Ramos (cell line): Measurements from ENCODE around the gene FCER1G.

Experiments used
- in situ Hi-C: fragments of 300-500 bp; cut with MboI; formaldehyde crosslinking; loops from one replicate; pipeline ENCODE4 v1.14.3; 2022; ENCODE audit warnings: low sequenced_read_pairs; ENCODE audit not compliant: unreplicated experiment

The FCER1G gene

GRCh38 chr1:161215076-161215475 lies at the start of gene FCER1G:
Gene FCER1G (plus strand): TSS chr1:161215295. CDS start chr1:161215322, 27 bp downstream.
- in situ Hi-C loops, result loop anchor here (25.0 kb wide), 1 partner anchor 497 kb away; the partner anchor contains the start of genes FCRLA and FCRLB

GRCh38 chr1:161165742-161166668 lies 49.1 kb upstream of the FCER1G start, which contains the start of gene PPOX:
Gene PPOX (plus strand): TSS chr1:161166426. CDS start chr1:161166848, 422 bp downstream.
- in situ Hi-C loops, result no loop called here

GRCh38 chr1:161166669-161167548 lies 48.2 kb upstream of the FCER1G start:
- in situ Hi-C loops, result no loop called here

- in situ Hi-C loops, result no loop called here
These were observed 46.2 kb upstream of the FCER1G start for GRCh38 chr1:161168906-161169305.

- in situ Hi-C loops, result no loop called here
These were observed 43.9 kb upstream of the FCER1G start for GRCh38 chr1:161171191-161171590.

- in situ Hi-C loops, result no loop called here
These were observed 43.4 kb upstream of the FCER1G start for GRCh38 chr1:161171696-161172095.

- in situ Hi-C loops, result no loop called here
These were observed 42.7 kb upstream of the FCER1G start for GRCh38 chr1:161172349-161172748.

GRCh38 chr1:161172776-161173376 lies 42.2 kb upstream of the FCER1G start:
- in situ Hi-C loops, result no loop called here

- in situ Hi-C loops, result no loop called here
These were observed 41.4 kb upstream of the FCER1G start for GRCh38 chr1:161173711-161174110.

GRCh38 chr1:161174911-161175310 lies 40.2 kb upstream of the FCER1G start:
- in situ Hi-C loops, result no loop called here

GRCh38 chr1:161175771-161176453 lies 39.2 kb upstream of the FCER1G start:
- in situ Hi-C loops, result no loop called here

- in situ Hi-C loops, result no loop called here
These were observed 38.5 kb upstream of the FCER1G start for GRCh38 chr1:161176468-161177111.

- in situ Hi-C loops, result no loop called here
These were observed 37.8 kb upstream of the FCER1G start, which contains the start of gene B4GALT3 for GRCh38 chr1:161177112-161177935. Gene B4GALT3 (minus strand): TSS chr1:161177507. CDS start chr1:161176060, 1,447 bp downstream.

- in situ Hi-C loops, result no loop called here
These were observed 37.2 kb upstream of the FCER1G start for GRCh38 chr1:161177936-161178244.

GRCh38 chr1:161179698-161180097 lies 35.4 kb upstream of the FCER1G start:
- in situ Hi-C loops, result no loop called here

GRCh38 chr1:161180639-161181038 lies 34.5 kb upstream of the FCER1G start:
- in situ Hi-C loops, result no loop called here

- in situ Hi-C loops, result no loop called here
These were observed 32.9 kb upstream of the FCER1G start for GRCh38 chr1:161182214-161182613.

- in situ Hi-C loops, result no loop called here
These were observed 29.8 kb upstream of the FCER1G start for GRCh38 chr1:161185282-161185682.
